OCI-LY3 (cell line): ENCODE measurements around the gene STX1A.

Source experiments
- CTCF ChIP-seq: fragments of 200-600, 300-600 bp; sonication (generic); IDR thresholded peaks from 2 replicates; pipeline ENCODE4 v1.5.1; 2014; ENCODE audit warnings: antibody characterized with exemption, low read length, low read depth
- EZH2phosphoT487 ChIP-seq: fragments of 200-600 bp; shearing (Covaris generic); IDR thresholded peaks from 2 replicates; pipeline ENCODE4 v1.6.1; 2018; ENCODE audit warnings: antibody characterized with exemption, mixed run types, low read depth

- TF ChIP-seq CTCF (no peak), EZH2phosphoT487 (no peak)
Observed at GRCh38 chr7:73708961-73709549, 10.4 kb downstream of the STX1A start.
